HG03442 (cell line): Measurements from ENCODE around the gene ENDOU.
"Not testable (repeated sequence)": the region's sequence is repeated elsewhere in the genome, so short reads cannot be mapped to it uniquely, and the experiment has no call there.

Experiments
- ATAC-seq: cut with Tn5 transposase; IDR thresholded peaks from one replicate; pipeline ENCODE4 v1.9.1; 2021; ENCODE audit warnings: mild to moderate bottlenecking, moderate library complexity; ENCODE audit not compliant: unreplicated experiment

The ENDOU gene

GRCh38 chr12:47698055-47698454 is 27.2 kb downstream of the ENDOU start:
- no peak for ATAC-seq

DNA sequence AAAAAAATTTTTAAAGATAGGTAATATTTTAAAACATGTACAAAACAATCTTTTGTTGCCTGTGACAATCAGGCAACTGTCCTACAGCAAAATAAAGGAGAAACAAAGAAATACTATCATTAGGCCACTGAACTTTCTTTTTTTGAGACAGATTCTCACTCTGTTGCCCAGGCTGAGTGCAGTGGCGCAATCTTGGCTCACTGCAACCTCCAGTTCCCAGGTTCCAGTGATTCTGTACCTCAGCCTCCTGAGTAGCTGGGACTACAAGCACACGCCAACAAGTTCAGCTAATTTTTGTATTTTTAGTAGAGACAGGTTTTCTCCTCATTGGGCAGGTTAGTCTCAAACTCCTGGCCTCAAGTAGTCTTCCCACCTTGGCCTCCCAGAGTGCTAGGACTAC is 36.1 kb downstream of the ENDOU start:
- no peak for ATAC-seq

DNA sequence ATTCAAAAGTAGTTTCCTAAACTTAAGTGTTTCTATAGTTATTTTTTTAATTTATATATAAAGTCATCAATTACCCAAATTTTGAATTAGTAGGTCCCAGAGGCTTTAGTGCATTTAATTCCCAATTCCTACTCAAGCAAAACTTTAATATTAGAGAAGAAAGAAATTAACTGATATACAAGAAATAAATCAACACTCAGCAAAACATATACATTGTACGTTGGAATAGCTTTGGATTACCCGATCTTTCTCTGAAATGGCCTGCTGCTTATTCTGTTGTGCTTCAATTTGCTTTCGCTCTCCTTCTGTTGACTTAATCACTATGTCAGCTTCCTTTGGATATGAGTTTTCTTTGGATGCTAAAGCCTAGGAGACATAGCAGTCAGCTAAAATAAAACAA is 37.7 kb downstream of the ENDOU start:
- no peak for ATAC-seq

GRCh38 chr12:47686645-47687240 is 38.5 kb downstream of the ENDOU start:
- peak; percentile 55 for ATAC-seq

GRCh38 chr12:47679785-47680184 is 45.5 kb downstream of the ENDOU start:
- ATAC-seq = no peak

DNA sequence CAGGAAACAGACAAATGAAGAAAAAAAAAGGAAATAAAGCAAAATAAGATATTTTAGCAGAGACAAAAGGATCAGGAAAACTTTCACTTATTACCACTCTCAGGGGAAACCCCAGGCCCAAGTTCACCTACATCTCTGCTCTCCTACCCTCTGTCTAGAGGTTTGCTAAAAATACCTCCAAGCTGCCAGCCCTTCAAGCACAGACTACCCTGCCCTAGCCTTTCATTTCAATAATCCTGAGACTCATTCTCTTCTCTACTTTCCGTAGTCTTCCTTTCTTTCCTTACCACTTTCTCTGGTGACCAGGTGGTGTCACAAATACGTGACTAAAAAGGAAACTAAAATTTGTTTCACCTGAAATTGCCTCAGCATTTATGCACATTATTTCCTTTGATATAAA is 53.2 kb downstream of the ENDOU start:
- ATAC-seq = no peak

- ATAC-seq = not testable (repeated sequence)
These were observed 57.4 kb downstream of the ENDOU start for GRCh38 chr12:47667935-47668334.
